GM18873 (cell line): ENCODE measurements around the gene ACVR2B.

Experiments used
- ATAC-seq: cut with Tn5 transposase; IDR thresholded peaks from one replicate; pipeline ENCODE4 v1.9.1; 2021; ENCODE audit warnings: mild to moderate bottlenecking, moderate library complexity, moderate number of reproducible peaks; ENCODE audit not compliant: unreplicated experiment, low FRiP score

The ACVR2B gene

DNA sequence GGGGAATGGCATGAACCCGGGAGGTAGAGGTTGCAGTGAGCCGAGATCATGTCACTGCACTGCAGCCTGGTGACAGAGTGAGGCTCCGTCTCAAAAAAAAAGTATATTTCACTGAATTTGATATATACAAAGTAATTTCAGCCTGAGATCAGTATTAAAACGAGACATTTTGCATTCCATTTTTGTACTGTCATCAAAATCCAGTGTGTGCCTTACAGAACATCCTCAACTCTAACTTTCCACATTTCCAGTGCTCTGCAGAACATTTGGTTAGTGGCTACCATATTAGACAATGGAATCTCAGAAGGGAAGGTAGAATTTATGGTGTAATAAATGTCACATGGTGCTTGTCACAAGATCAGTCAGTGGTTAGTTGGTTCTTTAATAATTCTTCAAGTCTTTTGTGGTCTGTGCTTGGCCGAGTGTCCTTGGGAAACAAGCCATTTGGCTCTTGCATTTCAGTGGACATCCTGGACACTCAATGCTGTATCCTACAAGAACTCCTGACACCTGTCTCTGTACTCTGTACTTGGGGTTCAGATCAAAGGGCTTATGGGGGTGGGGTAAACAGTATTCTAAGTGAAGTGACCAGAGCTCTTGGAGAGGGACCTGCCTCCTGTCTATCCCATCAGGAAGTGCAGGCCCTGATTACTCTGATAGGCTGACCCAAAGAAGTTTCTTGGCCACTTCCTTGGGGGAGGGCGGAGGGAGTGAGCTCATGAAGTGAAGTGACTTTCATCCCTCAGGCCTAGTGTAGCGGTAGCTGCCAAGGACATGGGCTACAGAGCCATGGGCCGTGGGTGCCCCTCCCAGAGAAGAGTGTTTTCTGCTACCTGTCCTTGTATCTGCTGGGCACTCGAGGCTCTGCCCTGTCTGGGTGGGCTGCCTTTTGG, 3.7 kb downstream of the ACVR2B start:
- ATAC-seq: no peak

DNA sequence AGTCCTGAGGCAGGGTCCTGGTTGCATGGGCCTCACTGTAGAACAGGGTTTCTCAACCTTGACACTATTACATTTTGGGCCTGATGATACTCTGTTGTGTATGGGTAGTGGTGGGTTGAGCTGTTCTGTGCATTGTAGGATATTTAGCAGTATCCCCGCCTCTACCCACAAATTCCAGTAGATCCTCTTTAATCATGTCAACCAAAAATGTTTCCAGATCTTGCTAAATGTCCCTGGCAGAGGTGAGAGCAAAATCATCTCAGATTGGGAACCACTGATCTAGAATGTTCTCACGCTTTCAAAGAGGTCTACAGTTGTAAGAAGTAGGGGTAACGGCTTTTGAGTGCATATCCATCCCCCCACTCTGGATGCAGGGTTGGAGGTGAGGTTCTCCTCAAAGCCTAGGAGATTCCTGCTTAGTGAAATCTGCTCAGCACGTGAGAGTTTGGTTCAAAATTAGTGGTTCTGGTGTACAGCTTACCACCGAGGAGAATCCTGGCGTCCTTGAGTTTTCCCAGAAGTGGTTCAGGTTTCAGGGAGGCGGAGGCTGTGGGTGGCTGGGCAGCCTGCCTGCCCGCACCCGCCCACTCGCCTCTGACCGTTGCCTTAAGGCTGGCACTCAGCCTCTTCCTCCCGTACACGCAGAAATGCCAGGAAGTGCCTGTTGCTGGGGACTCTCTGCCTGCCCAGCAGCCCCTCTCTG, 5.3 kb downstream of the ACVR2B start:
- no peak for ATAC-seq

DNA sequence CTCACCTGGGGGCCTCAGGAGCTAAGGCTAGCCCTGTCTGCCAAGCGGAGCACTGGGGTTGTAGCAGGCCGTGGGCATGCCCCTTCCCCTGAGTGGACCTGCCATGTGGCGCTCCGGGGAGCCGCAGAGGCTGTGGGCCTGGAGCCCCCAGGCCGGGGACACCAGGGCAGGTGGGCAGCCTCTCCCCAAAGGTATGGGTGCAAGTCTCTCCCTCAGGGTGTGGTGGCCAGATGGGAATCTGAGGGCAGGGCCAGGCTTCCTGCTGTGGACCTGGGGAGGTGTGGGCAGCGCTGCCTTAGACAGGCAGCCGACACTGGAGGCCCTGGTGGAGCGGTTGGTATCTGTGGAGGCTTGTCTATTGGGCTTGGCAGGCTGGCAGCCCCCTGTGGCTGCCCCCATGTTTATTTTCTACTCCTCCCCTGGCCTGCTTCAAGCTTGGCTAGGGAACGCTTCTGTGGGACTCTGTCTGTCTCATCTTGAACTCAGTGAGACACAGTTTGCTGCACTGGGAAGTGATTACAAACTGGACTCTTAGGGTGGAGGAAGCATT, 5.9 kb downstream of the ACVR2B start:
- no peak for ATAC-seq

DNA sequence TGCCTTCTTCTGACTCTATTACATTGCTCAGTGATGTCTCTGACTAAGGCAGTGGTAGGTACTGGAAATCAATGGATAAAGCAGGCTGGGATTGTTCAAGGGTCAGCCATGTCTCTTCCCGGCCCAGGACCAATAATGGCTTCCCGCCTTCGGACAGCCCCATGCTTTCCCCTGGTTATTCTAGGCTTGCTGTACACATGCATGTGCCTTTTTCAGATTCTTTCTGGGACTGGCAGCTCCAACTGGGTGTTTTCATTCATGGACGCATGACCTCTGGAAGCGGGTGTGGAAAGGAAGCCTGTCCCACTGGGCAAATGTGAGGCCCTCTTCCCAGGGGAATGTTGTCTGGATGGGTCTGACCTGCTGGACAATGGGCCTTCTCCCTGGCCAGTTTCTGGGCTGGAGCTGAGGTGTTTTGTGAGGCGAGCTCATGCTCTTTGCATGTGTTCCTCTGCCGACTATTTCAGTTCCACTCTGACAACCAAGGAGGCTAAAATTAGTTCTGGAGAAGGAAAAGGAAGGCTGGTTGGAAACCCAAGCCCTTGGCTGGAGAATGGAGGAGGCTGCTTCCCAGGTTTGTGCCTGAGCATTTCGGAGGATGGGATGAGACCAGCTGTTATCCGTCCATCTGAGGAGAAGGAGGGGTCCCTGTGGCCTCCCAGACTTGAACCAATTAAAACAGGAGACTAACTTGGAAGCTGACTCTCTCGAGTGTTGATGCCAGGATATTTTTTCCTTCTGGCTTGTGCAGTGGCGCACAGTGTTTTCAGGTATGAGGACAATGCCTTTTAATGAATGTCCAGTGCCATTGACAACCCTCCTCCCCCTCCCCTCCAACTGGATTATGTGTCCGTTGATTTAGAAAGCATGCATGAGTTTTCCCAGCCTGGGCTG, 6.9 kb downstream of the ACVR2B start:
- ATAC-seq: no peak

DNA sequence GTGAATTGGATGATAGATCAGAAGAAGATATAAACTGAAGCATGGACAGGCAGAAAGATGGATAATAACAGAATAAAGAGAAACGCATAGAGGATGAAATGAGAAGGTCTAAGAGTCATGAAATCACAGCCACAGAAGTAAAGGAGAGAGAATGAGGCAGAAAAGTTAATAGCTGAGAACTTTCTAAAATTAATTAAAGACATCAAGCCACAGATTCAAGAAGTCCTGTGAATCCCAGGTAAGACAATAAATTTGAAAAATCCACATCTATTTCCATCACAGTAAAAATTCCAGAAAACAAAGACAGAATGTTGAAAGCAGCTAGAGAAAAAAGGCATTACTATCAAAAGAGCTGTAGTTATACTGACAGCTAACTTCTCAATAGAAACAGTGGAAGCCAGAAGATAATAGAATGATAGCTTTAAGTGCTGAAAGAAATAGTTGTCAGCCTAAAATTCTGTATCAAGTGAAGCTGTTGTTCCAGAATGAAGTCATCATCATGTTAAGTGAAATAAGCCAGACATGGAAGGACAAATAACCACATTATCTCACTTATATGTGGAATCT, 12.0 kb downstream of the ACVR2B start:
- ATAC-seq: no peak

DNA sequence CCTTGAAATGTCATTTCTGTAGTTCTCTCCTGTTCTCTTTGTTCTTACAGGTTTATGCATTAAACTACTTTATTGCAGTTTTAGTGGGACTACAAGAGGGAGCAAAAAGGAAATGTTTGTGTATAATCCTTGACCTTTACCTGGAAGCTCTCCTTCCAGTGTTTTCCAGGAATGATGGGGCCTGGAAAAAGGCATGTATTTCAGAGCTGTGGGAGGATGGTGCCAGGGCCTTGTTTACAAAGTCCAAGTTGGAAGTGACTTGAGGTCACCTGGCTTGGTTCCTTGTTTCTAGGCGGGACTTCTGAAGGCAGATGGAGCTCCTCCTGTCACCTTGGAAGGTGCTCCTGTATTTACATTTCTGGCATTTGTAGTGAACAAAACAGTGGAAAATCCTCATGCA, 15.1 kb downstream of the ACVR2B start:
- ATAC-seq: no peak

DNA sequence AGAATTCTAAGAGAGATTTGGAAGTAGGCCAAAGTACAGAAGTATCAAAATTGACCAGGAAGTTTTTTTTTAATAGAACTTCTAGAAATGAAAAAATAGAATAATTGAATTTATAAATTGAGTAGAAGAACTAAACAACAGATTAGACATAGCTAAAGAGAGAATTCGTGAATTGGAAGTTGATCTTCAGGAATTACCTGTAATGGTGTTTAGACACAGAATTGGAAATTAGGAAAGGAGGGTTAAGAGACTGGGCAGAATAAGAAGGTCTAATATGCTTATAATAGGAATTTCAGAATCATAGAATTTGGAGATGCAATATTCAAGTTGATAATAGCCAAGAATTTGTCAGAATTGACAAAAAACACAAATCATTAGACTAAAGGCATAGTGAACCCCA, 16.2 kb downstream of the ACVR2B start:
- ATAC-seq: no peak

DNA sequence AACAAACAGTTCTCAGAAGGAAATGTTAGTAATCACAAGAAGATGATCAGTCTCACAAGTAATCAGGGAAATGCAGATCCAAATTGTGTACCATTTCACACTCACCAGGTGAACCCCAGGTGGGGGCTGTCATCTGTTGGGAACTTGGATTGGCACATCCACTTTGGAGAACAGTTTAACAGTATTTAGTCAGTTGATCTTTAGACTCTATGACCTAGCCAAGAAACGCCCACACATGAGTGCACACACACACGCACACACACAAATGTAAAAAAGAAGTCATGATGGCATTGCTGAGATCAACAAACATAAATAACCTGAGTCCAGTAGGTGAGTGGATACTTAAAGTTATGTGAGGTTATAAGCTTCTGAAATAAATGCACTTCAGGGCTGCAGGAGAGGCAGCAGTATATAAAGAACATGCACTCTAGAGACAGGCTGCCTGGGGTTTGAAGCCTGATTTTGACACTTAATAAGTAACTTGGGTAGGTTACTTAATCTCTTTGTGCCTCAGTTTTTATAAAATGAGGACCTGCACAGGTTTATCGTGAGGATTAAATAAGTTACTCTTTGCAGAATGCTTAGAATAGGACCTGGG, 17.7 kb downstream of the ACVR2B start:
- no peak for ATAC-seq

DNA sequence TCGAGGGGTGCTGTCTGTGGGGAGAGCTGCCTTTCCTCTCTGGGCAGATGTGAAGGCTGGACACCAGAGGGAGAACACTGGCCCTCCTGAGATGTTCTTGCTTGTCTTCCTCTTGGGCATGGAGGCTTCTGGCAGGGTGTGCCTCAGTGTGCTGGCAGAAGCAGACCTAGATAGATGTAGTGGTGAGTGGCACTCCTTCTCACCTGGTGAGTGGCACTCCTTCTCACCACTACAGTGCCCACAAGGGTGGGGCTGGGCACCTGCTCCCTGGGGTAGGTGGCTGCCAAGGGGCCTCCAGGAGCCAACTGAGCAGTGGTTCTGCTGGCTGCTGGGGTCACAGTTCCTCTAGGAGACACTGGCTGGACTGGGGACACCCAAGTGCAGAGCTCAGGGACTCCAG, 18.7 kb downstream of the ACVR2B start:
- no peak for ATAC-seq

DNA sequence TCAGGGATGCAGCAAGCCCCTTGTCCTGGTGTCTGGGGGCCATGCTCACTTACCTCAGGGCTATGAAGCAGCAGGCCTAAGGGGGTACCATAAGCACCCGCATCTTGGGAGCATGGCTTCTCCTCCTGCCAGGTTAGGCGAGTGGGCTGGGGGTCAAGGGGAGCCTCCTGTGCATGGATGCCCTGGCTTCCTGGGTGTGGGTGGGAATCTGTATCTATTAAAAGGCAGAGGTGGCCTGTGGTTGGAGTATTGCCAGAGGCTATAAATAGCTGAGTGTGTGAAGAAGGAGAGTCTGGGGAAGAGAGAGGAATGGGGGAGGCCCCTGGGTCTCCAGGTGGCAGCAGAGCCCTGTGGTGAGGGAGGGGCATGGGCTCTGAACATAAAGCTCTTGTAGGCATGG, 19.5 kb downstream of the ACVR2B start:
- ATAC-seq: no peak

DNA sequence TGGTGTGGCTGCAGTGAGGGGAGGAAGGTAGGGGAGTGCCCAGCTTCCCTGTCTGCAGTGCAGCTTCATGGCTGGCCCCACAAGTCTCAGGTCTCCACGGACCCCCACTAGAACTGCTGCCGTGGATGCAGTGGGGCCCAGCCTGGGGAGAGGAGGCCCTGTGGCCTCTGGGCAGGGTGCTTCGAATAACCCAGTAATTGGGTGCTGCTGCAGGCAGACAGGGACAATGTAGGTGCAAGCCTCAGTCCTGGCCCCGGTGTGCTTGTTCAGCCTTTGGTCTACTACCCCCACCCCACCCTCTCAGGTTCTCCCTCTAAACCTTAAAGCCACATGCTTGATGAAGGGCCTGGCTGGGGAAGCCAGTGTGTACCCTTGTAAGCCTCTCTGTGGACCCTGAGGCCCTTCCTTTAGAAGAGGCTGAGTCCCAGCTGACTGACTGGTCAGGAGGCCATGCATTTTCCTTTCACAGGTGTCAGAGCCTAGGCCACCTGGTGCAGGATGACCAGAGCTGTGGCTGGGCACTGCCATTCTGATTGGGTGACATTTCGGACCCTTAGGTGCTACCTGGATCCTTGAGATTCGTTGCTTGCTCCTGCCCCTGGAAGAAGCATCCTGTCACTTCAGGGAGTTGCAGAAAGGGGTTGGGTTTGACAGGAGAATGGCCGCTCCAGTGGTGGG, 21.4 kb downstream of the ACVR2B start:
- ATAC-seq: no peak

DNA sequence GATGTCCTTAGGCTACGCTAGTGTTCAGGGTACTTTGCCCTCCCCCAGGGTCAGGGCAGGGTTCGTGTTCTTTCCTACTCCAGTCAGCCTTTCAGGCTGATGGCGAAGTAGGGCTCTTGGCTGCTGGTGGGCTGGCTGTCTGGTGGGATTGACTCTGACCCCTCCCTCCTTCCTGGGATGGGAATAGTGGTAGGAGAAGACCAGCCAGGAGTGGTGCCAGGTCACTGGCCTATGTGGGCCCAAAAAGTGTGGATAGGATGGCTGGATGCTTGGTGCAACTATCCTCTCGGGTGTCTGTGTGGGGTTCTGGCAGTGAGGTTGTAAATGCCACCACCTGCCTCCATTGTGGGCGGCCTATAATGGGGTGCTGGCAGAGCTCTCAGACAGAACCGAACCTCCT, 22.0 kb downstream of the ACVR2B start:
- no peak for ATAC-seq

DNA sequence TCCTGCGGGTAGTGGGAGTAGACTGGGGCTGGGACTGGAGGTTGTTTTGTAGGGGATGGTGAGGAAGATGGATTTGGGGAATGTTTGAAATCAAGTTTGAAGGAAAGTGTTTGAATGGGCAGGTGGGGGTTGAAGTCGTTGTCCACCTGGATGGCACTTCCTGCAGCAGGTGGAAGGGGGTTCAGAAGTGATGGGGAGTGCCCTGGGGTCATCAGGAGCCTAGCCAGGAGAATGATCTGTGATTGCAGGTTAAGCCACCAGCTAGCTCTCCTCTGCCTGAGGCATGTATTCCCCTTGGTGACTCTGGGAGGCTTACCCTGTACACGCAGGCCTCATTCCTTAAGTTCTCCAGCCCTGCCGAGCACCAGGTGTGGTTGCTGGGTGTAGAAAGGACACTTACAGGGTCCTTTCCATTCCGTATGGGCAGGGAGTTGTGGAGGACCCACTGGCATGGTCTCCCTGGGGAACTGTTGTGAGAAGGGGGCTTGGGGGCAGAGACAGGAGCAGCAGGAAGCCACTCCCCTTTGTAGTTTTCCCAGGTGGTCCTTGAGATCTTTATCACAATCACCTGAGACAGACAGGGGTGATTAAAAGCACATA, 22.6 kb downstream of the ACVR2B start:
- ATAC-seq: no peak

DNA sequence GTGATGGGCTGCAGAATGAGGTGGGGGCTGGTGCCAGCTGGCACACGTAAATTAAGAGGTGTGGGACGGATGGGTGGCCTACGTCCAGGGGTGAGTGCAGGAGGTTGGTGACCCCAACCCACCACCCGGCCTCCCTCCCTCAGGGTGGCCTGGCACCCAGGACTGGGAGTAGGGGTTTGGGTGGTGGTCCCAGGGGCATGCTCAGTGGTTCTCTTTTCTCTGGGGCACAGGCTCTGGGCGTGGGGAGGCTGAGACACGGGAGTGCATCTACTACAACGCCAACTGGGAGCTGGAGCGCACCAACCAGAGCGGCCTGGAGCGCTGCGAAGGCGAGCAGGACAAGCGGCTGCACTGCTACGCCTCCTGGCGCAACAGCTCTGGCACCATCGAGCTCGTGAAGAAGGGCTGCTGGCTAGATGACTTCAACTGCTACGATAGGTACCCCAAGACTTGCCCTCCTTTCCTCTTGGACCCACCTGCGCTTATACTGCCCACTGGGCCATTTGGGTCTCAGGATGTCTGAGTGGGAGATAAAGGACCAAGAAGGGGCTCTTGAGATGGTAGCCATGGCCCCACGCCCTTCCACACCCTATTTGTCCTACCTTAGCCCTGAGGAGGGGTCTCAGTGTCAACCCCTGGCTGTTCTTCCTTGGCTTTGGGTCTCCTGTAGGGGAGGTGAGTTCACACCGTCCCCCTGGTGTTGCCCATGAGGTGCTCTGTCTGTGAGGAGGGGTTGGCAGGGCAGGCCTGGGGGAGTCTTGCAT, 23.5 kb downstream of the ACVR2B start:
- no peak for ATAC-seq

DNA sequence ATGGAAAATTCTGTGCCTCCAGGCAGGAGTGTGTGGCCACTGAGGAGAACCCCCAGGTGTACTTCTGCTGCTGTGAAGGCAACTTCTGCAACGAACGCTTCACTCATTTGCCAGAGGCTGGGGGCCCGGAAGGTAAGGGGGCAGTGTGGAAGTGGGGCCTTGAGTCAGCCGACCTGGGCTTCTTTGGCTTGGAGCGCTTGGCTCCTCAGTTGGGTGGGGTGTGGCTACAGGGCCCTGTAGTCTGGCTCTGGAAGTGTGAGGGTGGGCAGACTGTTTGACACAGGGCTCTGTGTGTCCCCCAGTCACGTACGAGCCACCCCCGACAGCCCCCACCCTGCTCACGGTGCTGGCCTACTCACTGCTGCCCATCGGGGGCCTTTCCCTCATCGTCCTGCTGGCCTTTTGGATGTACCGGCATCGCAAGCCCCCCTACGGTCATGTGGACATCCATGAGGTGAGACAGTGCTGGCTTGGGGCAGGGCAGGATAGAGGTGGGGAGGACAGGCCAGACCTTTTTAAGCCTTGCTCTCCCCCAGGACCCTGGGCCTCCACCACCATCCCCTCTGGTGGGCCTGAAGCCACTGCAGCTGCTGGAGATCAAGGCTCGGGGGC, 24.3 kb downstream of the ACVR2B start:
- ATAC-seq: no peak

DNA sequence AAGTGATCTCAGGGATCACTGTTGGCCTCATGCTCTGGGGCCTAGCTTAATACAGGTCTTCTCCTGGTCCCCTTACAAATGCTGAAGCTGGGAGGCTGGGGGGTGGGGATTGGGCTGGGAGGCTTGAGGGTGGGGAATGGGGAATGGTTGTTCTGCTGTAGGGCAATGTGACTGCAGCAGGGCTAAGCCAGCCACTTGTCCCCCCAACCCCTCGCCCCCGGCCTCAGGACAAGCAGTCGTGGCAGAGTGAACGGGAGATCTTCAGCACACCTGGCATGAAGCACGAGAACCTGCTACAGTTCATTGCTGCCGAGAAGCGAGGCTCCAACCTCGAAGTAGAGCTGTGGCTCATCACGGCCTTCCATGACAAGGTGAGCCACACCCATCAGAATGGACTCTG, 25.2 kb downstream of the ACVR2B start:
- ATAC-seq: no peak

DNA sequence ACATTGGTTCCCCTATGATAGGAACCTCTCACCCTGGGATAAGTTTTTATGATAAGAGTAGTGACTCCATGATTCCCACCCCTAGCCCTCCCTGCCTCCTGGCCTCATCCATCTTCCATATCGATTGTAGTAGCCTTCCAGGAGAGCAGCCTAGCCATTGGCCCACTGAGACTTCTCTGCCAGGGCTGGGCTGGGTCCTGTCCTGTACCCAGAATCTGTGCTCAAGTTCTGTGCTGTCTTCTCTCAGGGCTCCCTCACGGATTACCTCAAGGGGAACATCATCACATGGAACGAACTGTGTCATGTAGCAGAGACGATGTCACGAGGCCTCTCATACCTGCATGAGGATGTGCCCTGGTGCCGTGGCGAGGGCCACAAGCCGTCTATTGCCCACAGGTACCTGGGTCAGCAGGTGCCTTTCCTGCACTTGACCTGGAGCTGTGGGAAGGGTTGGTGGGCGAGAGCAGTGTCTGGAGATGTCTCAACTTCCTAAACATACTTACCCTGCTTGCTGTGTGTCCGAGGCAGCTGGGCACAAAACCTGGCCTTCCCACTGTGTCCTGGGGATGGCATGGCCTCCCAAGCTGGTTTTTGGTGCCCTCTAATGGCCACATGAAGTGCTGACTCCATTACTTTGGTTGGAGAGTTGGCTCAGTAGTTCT, 25.9 kb downstream of the ACVR2B start:
- no peak for ATAC-seq
